Epithelial cell of proximal tubule (primary cell): ENCODE results near the gene ZNF398. TPM values are rescaled to one million over a fixed set of nuclear protein-coding genes. Genes with fewer than 3 reads are reported as not detected.

Experiments
- DNase-seq: peaks from one replicate; pipeline ENCODE4 v3.0.0-alpha.2; 2011; ENCODE audit warnings: low read depth
- H3K4me3 ChIP-seq: 2 replicates; pipeline ENCODE4 v1.5.1; 2011; ENCODE audit warnings: low read depth, mild to moderate bottlenecking, low read length
- CTCF ChIP-seq: conservative IDR thresholded peaks from 2 replicates; pipeline ENCODE4 v1.5.1; 2012; ENCODE audit warnings: low read depth, mild to moderate bottlenecking, low read length
- total RNA-seq: library from RNA; depleted of rRNA; stranded (reverse); fragments of >200 nt; gene quantifications from 2 replicates; pipeline ENCODE4 v1.2.3, GENCODE V29; 2015

Gene ZNF398
- 10.3 and 11.1 TPM in 2 replicates for total RNA-seq

- TF ChIP-seq CTCF = peak; percentile 46
- DNase-seq = no peak
- H3K4me3 ChIP-seq = peak within 1 kb of the TSS; percentile 90
Measured at GRCh38 chr7:149147072-149147751, at the start of gene ZNF398. ZNF398 (plus strand) TSS chr7:149147453; CDS start chr7:149147743, 290 bp downstream.

GRCh38 chr7:149099058-149099457, 48.2 kb upstream of the ZNF398 start:
- no peak for TF ChIP-seq CTCF
- no peak overlapping the region for H3K4me3 ChIP-seq
- DNase-seq = no peak

DNA sequence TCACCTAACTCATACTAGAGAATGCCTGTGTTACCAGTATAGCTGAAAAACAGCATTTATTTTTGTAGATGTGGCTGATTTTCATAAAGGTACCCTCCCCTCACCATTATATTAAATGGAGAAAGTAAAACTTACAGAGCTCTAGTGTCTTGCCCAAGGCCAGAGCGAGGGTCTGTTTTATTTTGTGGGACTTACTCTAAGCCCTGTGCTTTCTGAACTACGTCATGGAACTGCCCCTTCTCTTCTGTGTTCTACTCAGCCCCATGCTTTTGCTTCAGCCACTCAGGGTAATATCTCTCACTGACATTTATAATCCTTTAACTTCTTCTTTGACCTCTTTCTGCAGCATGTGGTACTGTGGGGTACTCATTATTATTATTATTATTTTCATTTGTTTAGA, 46.4 kb upstream of the ZNF398 start:
- no peak for TF ChIP-seq CTCF
- H3K4me3 ChIP-seq = no peak overlapping the region
- no peak for DNase-seq

DNA sequence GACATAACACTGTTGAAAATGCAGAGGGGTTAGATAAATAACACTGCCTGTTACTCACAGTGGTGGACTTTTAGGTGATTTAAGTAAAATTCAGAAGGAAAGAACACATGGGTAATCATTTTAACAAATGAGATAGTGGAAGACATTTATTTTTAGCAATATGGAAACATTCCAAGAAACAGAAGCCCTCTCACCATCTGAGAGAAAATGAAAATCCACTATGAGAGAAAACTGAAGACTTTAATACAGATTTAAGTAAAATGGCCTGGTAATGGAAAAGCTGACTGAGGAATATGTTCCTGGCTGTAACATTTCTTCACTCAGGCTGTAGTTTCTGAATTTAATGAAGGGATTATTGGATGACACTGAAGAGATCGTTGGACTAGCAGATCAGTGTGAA, 44.6 kb upstream of the ZNF398 start:
- no peak overlapping the region for H3K4me3 ChIP-seq
- DNase-seq = no peak
- TF ChIP-seq CTCF = no peak

DNA sequence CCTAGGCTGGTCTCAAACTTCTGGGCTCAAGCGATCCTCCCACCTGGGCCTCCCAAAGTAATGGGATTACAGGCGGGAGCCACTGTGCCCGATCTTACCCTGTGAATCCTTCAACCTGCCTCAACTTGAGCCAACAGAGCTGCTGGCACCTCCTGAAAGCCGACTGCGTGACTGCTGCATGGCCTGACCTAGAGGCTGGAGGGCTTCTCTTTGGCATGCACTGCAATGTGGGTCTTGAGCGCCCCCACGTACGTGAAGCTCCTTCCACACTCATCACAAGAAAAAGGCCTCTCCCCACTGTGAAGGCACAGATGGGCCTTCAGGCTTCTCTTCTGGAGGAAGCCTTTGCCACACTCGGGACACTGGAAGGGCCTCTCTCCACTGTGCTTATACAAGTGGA, 43.8 kb upstream of the ZNF398 start:
- DNase-seq = no peak
- no peak overlapping the region for H3K4me3 ChIP-seq
- no peak for TF ChIP-seq CTCF

- no peak for DNase-seq
- H3K4me3 ChIP-seq = no peak overlapping the region
- TF ChIP-seq CTCF = no peak
Measured at GRCh38 chr7:149104214-149104613, 43.0 kb upstream of the ZNF398 start.

DNA sequence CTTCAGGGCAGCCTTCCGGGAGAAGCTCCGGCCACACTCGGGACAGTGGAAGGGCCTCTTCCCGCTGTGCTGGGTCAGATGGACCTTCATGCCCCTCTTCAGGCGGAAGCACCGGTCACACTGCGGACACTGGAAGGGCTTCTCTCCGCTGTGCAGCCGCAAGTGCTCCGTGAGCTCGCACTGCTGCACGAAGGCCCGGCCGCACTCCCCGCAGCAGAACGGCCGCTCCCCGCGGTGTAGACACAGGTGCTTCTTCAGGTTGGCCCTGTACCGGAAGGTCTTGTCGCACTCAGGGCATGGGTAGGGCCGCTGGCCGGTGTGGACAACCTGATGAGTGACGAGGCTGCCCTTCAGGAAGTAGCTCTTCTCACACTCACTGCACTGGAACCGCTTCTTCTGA, 42.5 kb upstream of the ZNF398 start:
- no peak for DNase-seq

More for the DNA sequence above, 42.5 kb upstream of the ZNF398 start:
- no peak overlapping the region for H3K4me3 ChIP-seq
- TF ChIP-seq CTCF = no peak
